ENCODE data around the gene CPN1. TPM values are rescaled to one million over a fixed set of nuclear protein-coding genes. Genes with fewer than 3 reads are reported as not detected.

The CPN1 gene
- total RNA-seq, 1 experiment from 2014 or later: 0.12 TPM

DNA sequence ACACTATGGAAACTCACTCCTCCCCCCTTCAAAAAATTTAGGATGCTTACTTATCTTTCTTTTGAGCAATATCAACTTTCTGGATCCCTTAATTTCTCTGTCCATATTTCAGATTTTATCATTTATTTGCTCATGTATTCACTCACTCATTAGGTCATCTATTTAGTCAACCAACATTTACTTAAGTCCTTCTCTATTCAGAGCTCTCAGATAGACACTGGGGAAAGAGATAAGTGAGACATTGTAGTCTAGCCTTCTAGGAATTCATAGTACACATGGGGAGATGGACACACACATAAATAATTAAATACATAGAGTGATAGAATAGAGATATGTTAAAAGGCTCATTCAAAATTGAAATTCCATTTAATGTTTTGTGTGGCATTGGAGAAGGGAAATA, 9.2 kb downstream of the CPN1 start:
- no peak overlapping the region for H3K4me2 ChIP-seq (ENCODE audit: low read length)
- H3K79me2 ChIP-seq (ENCODE audit: insufficient read depth, low read length): no peaks in the 10 kb centered on the region
- no peak for TF ChIP-seq CEBPB (IDR thresholded peaks at IDR 0.05; ENCODE audit: low read depth)
- TF ChIP-seq SIN3A (IDR thresholded peaks at IDR 0.05; ENCODE audit: low read depth): no peak
- no peaks in the 10 kb centered on the region for H3K9me3 ChIP-seq (ENCODE audit: control insufficient read depth in 1 of 2, insufficient read depth in 1 of 2, low read depth in 1 of 2, low read length in 2 of 2)
- BruUV-seq (replicated peaks): no TSS peak
- no peaks in the 10 kb centered on the region for H3K36me3 ChIP-seq (ENCODE audit: control insufficient read depth in 1 of 2, insufficient read depth in 2 of 2, low read length in 2 of 2)
- DNase-seq (ENCODE audit: low read depth, low spot score) (no peak), ATAC-seq (no peak)
- CTCF ChIA-PET: no interaction called here
- no peaks in the 10 kb centered on the region for H3K4me1 ChIP-seq (ENCODE audit: control insufficient read depth in 1 of 2, insufficient read depth in 2 of 2, low read length in 2 of 2)
- H3K27me3 ChIP-seq (ENCODE audit: insufficient read depth, low read length): no peaks in the 10 kb centered on the region
- H4K20me1 ChIP-seq (ENCODE audit: insufficient read depth): no peaks in the 10 kb centered on the region
- H3K9ac ChIP-seq (ENCODE audit: low read length): no peak overlapping the region
- H3K27ac ChIP-seq (ENCODE audit: low read depth, low read length): no peak overlapping the region
- RAD21 ChIA-PET (ENCODE audit: low non-redundant PET in 1 of 2, low total read pairs in 2 of 2, uncharacterized antibody in 2 of 2, unreplicated experiment in 2 of 2): no interaction called here
- no peak overlapping the region for H3K4me3 ChIP-seq (replicated peaks in 1 of 2; ENCODE audit: low read depth in 1 of 2, low read length in 2 of 2)
- no peaks in the 10 kb centered on the region for H3K9me2 ChIP-seq (ENCODE audit: insufficient read depth)
- H2AFZ ChIP-seq (ENCODE audit: low read depth, low read length, poor library complexity, severe bottlenecking): no peak overlapping the region
- POLR2A ChIA-PET: no interaction called here
- intact Hi-C loops (cut with micrococcal nuclease): no loop called here

DNA sequence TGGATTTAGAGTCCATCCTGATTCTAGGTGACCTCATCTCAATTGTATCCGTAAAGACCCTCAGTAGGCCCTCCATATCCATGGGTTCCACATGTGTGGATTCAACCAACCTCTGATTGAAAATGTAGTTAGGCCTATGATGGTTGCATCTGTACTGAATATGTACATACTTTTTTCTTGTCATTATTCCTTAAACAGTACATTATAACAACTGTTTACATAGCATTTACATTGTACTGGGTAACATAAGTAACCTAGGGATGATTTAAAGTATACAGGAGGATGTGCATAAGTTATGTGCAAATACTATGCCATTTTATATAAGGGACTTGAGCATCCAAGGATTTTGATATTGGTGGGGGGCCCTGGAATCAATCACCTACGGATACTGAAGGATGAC, 10.1 kb downstream of the CPN1 start:
- TF ChIP-seq, protein P1, sequence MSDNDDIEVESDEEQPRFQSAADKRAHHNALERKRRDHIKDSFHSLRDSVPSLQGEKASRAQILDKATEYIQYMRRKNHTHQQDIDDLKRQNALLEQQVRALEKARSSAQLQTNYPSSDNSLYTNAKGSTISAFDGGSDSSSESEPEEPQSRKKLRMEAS (IDR thresholded peaks at IDR 0.05): no peak
- TF ChIP-seq, protein P2, sequence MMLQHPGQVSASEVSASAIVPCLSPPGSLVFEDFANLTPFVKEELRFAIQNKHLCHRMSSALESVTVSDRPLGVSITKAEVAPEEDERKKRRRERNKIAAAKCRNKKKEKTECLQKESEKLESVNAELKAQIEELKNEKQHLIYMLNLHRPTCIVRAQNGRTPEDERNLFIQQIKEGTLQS (IDR thresholded peaks at IDR 0.05): no peak
- TF ChIP-seq EZH2phosphoT487 (IDR thresholded peaks at IDR 0.05; ENCODE audit: borderline replicate concordance): no peak
- no TSS peak for BruUV-seq (replicated peaks)
- no peak for ATAC-seq
- POLR2A ChIA-PET: no interaction called here
- H3K4me1 ChIP-seq (ENCODE audit: control insufficient read depth in 1 of 2, insufficient read depth in 2 of 2, low read length in 2 of 2): no peaks in the 10 kb centered on the region
- no peaks in the 10 kb centered on the region for H4K20me1 ChIP-seq (ENCODE audit: insufficient read depth)
- H3K79me2 ChIP-seq (ENCODE audit: insufficient read depth, low read length): no peaks in the 10 kb centered on the region
- DNase-seq (ENCODE audit: low read depth, low spot score): no peak
- no peaks in the 10 kb centered on the region for H3K27me3 ChIP-seq (ENCODE audit: insufficient read depth, low read length)
- no peak overlapping the region for H3K9ac ChIP-seq (ENCODE audit: low read length)
- no peak overlapping the region for H3K4me2 ChIP-seq (ENCODE audit: low read length)
- no peak overlapping the region for H3K27ac ChIP-seq (ENCODE audit: low read depth, low read length)
- intact Hi-C loops (cut with micrococcal nuclease): no loop called here
- H3K9me2 ChIP-seq (ENCODE audit: insufficient read depth): no peaks in the 10 kb centered on the region
- no peaks in the 10 kb centered on the region for H3K36me3 ChIP-seq (ENCODE audit: control insufficient read depth in 1 of 2, insufficient read depth in 2 of 2, low read length in 2 of 2)
- H3K9me3 ChIP-seq (ENCODE audit: control insufficient read depth in 1 of 2, insufficient read depth in 1 of 2, low read depth in 1 of 2, low read length in 2 of 2): no peaks in the 10 kb centered on the region
- no peak overlapping the region for H2AFZ ChIP-seq (ENCODE audit: low read depth, low read length, poor library complexity, severe bottlenecking)
- CTCF ChIA-PET: interaction anchor here (0.9 kb wide), 1 partner anchor 26 kb away, joined by 3 read pairs; no protein-coding TSS in a partner anchor
- H3K4me3 ChIP-seq (replicated peaks in 1 of 2; ENCODE audit: low read depth in 1 of 2, low read length in 2 of 2): no peak overlapping the region
- RAD21 ChIA-PET (ENCODE audit: low non-redundant PET in 1 of 2, low total read pairs in 2 of 2, uncharacterized antibody in 2 of 2, unreplicated experiment in 2 of 2): no interaction called here
